Activated CD4-positive, alpha-beta T cell treated with anti-CD3 and anti-CD28 coated beads for 48 hours (primary cell): ENCODE data around the gene CCDC179.
A peak's percentile ranks its signal among the peaks of the same experiment; 100 is the strongest.

Source experiments
- DNase-seq: peaks from one replicate; pipeline ENCODE4 v3.0.0-alpha.2; 2020

Gene CCDC179

GRCh38 chr11:22860241-22860640, at the start of gene CCDC179:
Gene CCDC179 (minus strand): TSS chr11:22860474. CDS start chr11:22860421, 53 bp downstream.
- no peak for DNase-seq

- DNase-seq, result no peak
These were observed 43.5 kb upstream of the CCDC179 start for GRCh38 chr11:22903782-22904181.

- DNase-seq, result no peak
These were observed 41.3 kb upstream of the CCDC179 start for GRCh38 chr11:22901603-22902002.

- no peak for DNase-seq
These were observed 40.7 kb upstream of the CCDC179 start for GRCh38 chr11:22900764-22901486.

GRCh38 chr11:22898036-22898435, 37.8 kb upstream of the CCDC179 start:
- DNase-seq, result no peak

- no peak for DNase-seq
These were observed 30.0 kb upstream of the CCDC179 start for GRCh38 chr11:22890227-22890626.

- DNase-seq, result no peak
These were observed 23.9 kb upstream of the CCDC179 start for GRCh38 chr11:22884217-22884616.

- no peak for DNase-seq
These were observed 19.4 kb upstream of the CCDC179 start for GRCh38 chr11:22879630-22880029.

- no peak for DNase-seq
These were observed 18.3 kb upstream of the CCDC179 start for GRCh38 chr11:22878604-22879003.

GRCh38 chr11:22878039-22878438, 17.8 kb upstream of the CCDC179 start:
- no peak for DNase-seq

- DNase-seq, result peak; percentile 70
These were observed 15.7 kb upstream of the CCDC179 start for GRCh38 chr11:22875869-22876473.

- no peak for DNase-seq
These were observed 9.1 kb upstream of the CCDC179 start for GRCh38 chr11:22869325-22869724.

GRCh38 chr11:22859756-22860155, 518 bp downstream of the CCDC179 start:
- DNase-seq, result no peak

GRCh38 chr11:22851477-22851876, 8.8 kb downstream of the CCDC179 start:
- no peak for DNase-seq

- no peak for DNase-seq
These were observed 13.5 kb downstream of the CCDC179 start for GRCh38 chr11:22846726-22847125.

GRCh38 chr11:22832315-22833015, 27.8 kb downstream of the CCDC179 start:
- peak; percentile 17 for DNase-seq

- DNase-seq, result no peak
These were observed 30.2 kb downstream of the CCDC179 start for GRCh38 chr11:22830082-22830414.

GRCh38 chr11:22829231-22830081, 30.8 kb downstream of the CCDC179 start, which contains the start of gene SVIP:
Gene SVIP (minus strand): TSS chr11:22829801. CDS start chr11:22829748, 53 bp downstream.
- peak; percentile 96 for DNase-seq

GRCh38 chr11:22828373-22828772, 31.9 kb downstream of the CCDC179 start:
- no peak for DNase-seq

- no peak for DNase-seq
These were observed 38.1 kb downstream of the CCDC179 start for GRCh38 chr11:22822203-22822602.

GRCh38 chr11:22809893-22810292, 50.4 kb downstream of the CCDC179 start:
- no peak for DNase-seq

GRCh38 chr11:22808571-22809197, 51.6 kb downstream of the CCDC179 start:
- DNase-seq, result no peak
